HG02870 (cell line): ENCODE results near the gene ASPDH.
A peak's percentile ranks its signal among the peaks of the same experiment; 100 is the strongest.

Experiments used
- ATAC-seq: cut with Tn5 transposase; IDR thresholded peaks from one replicate; pipeline ENCODE4 v1.9.1; 2021; ENCODE audit warnings: mild to moderate bottlenecking, moderate library complexity; ENCODE audit not compliant: unreplicated experiment

Gene ASPDH

GRCh38 chr19:50516456-50516855 is 2.7 kb upstream of the ASPDH start:
- no peak for ATAC-seq

- no peak for ATAC-seq
Measured at GRCh38 chr19:50515168-50515561, 1.5 kb upstream of the ASPDH start.

DNA sequence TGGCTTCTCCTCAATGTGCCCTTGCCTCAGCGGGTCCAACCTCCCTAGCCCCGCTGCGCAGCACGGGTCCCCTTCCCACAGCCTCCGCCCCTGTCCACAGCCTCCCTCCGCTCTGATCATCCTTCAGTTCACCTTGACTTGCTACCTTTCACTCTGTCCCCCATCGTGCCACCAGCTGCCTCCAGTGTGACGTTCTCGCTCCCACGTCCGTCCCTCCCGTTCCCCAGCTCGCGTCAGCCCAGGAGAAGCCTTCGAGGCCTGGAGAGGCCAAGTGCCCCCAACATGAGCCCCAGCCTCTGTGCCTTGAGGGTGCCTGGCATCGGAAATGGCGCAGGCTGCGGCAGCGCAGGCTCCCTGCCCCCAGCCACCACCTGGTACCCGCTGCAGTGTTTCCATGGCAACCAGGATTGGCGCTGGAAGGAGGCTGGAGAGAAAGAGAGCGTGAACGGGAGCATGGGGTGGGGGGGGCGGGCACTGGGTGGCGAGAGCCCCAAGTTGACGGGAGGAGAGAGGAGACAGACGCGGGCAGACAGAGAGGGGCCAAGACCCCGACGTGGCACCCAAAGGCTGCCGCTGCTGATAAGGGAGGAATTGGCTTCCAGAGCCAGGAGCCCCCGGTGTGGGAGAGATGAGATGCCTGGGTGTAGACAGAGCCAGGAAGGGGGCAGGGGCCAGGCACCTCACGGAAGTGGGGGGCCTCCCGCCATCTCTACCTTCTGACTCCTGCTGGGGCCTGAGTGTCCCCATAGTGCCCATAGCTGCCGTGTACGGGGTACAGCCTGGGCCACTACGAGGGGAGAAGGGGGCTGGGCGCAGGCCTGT is 844 bp upstream of the ASPDH start:
- no peak for ATAC-seq

GRCh38 chr19:50512999-50513745 is 541 bp downstream of the ASPDH start:
- ATAC-seq = no peak

DNA sequence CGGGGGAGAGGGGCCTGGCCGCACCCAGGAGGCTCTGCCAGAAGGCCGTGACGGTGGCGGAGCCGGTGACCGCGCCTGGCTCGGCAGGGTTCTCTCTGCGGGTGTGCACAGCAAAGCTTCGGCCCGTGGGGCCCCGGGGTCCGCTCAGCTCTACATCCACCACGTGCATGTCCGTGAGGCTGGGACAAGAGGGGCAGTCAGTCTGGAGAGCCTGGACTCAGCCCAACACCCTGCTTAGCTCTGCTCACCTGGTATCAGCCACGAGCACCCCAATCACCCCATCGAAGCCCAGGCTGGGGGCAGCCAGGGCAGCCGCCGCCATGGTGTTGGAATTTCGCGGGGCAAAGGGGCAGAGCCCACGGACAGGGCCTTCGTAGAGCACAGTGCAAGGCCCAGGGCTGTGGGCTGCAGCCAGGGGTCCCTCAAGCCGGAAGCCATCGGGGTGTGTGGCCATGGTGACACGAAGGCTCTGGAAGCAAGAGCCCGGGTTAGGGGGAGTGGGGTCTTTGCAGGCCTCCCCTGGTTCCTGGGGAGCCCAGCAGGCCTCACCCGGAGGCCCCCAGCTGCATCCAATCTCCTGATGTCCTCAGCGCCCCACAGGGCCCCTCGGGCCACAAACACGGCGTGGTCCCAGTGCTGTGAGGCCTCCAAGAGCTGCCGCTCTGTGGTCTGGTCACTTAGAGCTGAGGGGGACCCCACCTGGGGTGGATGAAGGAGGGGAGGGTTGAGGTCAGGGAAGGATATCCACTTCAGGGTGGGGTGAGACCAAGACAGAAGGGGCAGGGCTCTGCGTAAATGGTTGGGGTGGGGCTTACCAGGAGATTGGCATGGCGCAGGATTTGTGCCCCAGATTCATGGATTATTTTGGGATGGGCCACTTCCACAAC is 1.4 kb downstream of the ASPDH start:
- no peak for ATAC-seq

DNA sequence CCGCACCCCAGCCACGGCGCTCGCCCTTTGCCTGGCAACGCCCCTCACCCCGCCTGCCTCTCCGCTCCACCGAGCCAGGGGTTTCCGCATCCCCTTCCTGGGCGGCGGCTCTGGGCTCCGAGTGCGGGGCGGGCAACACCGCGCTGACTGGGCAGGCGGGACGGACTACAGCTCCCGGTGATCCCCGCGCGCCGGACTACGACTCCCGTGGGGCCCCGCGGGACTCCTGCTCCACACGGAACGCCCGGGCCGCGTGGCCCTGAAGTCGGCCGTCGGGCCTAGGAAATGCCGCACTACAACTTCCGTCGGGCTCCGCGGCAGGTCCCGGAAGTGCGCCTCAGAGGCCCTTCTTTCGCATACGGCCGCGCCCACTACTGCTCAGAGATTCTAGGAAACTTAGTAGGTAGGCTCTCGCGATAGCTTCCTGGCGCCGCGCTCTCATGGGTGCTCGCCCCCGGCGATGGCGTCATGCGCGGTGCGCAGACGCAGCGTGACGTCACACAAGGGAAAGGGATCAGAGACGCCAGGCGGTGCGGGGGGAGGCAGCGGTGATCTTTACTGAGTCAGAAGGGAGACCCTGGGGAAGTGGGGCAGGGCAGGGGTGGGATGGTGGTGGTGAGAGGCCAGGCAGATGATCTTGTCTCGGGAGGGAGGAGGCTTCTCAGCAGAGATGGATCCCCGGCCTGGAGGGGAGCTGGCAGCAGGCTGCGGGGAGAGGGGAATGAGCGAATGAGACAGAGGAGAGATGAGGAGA is 2.5 kb downstream of the ASPDH start, which contains the start of gene JOSD2:
TSS of gene JOSD2 (minus strand) at position 123 of the 754 bp plus-strand sequence. CDS start 760 bp downstream, outside the sequence.
- peak; percentile 79 for ATAC-seq

DNA sequence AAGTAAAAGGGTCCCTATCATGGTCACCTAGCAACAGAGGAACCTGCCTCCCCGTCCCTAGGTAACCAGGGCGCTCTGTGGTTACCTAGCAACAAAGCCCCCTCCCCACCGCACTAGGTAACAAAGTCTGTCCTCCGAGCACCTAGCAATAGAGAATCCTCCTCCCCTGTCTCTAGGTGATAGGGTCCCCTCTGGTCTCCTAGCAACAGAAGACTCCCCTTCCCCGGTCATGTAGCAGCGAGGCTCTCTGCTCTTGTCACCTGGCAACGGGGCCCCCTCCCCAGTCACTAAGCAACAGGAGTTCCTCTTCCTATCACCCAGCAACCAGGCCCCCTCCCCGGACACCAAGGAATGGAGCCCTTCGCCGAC is 3.0 kb downstream of the ASPDH start:
- no peak for ATAC-seq

DNA sequence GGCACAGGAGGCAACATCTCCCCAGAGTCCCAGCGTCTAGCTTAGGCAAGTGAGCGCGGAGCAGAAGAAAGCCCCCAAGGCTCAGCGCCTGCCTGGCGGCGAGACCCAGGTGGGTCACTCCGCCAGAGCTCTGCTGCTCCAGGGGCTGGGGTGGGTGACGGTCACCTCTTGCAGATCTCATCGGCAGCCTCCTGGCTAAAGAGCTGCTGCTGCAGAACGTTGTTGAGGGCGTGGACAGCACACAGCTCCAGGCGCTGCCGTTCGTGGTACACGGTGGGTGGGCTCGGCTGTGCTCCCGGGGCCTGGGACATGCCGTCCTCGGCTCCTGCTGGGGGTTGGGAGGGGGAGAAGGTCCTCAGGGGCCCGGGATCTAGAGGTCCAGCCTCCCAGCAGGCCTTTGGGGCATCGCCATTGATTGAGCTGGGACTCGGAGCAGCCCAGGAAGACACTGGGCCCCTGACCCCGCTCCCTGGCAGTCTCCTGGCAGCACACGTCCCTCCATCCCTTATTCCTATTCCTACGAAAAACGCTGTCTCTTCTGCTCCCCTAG is 3.5 kb downstream of the ASPDH start:
- ATAC-seq = no peak

GRCh38 chr19:50509366-50509765 is 4.3 kb downstream of the ASPDH start:
- ATAC-seq = no peak

DNA sequence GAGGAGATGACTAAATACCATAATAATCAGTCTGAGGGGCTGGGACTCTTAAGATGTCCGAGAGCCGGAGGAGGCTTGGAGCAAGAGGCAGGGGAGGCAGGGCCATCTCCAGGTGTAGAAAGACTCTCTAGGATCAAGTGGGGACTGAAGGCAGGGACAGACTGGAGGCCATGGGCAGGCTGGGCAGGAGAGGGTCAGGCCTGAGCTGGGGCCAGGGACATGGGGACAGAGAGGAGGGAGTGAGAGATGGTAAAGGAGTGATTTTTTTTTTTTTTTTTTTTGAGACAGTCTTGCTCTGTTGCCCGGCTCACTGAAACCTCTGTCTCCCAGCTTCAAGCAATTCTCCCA is 4.9 kb downstream of the ASPDH start:
- ATAC-seq = no peak

DNA sequence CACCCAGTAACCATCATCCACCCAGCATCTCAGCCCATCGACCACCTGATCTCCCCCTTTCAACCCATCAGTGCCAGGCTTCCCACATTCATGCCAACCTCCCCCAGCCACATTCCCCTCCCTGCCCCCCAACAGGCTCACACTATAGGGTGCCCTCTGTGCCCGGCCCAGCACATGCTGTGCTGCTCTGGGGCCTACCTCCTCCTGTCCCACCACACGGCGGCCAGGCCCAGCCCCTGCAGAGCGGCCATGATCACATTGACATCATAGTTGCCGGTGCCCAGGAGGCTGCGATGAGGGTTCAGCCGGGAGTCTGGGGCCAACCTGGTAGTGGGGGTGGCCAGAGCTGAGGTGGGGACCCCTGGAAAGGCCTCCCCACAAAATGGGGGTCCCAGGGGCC is 6.3 kb downstream of the ASPDH start:
- no peak for ATAC-seq

- no peak for ATAC-seq
Measured at GRCh38 chr19:50506700-50507099, 7.0 kb downstream of the ASPDH start.

DNA sequence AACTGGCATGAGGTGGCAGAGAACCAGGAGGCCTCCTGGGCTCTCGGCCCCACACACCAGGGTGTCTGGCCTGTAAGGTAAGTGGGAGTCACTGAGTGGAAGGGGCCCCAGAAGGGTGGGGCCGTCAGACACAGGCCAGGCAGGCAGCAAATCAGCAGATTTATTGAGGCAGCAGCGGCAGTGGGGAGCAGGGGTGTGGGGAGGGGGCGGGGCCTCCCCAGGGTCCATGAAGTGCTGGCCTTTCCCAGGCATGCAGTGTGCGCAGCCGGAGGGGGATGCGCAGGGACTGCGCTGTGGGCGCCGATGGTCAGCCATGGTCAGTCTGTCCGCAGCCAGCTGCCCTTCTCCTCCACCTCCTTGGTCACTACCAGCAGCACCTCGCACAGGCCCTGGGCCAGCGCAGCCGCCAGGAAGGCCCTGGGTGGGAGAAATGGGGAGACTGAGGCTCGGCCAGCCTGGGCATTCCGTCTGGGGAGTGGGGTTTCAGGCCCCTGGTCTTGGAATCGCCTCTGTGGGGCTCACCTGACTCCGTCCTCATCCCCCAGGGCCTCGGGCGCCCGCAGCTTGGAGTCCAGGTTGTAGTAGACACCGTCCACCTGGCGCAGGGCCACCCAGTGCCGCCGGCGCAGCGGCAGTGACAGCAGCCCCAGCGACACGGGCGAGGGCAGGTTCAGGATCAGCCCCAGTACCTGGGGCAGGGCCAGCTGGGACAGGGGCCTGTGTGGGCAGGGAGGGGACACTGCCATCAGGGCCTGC is 7.7 kb downstream of the ASPDH start:
- no peak for ATAC-seq

DNA sequence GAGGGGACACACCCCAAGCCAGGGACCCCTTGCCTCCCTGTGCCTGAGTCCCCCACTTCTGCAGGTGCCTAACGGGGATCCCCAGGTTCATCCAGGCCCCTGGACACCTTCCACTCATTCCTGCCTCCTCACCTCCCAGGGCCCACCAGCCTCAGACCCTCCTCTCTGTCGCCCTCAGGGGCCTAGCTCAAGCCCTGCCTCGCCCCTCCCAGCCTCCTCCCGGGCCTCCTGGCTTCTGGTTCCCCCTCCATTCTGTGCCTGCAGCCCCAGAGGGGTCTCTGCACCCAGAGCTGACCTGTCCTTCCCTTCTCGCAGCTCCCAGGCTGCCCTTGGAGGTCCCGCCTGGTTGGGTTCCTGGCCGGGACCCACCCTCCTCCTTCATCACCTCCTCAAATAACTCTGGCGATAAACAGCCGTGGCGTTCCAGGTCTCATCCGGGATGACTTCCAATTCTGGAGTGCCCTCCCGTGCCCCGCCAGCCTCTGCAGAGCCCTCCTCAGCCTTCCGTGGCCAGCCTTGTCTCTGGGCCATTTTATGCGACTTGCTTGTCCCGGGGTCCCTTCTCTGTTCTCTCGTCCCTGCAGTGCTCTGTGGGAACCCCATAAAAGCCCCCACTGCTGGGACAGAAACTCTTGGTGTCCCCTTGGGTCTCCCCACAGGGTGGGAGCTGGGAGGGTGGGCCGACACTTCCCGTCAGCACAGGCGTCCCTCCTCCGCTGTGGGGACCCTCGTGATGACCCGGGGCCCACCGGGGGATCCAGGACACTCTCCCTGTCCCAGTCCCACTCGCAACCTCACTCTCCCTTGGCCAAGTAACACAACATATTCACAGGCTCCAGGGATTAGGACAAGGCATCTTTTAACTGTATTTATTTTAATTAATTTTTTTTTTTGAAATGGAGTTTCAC is 11.9 kb downstream of the ASPDH start:
- no peak for ATAC-seq

DNA sequence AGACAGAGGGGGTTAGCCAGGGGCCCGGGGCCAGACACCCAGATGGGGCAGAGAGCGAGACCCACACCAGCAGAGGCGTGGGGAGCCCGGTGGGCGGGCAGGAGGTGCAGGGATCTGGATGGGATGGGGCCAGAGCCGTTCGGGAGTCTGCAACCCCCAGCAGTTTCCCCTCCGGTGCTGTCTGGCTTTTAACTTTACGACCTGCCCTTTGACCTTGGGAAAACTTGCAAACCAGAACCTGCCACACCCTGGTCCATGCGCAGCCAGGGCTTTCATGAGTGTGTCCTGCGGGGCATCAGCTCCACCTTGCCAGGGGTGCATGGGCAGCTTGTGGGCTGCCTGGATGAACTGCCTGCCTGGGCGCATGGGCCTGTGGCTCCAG is 12.5 kb downstream of the ASPDH start:
- no peak for ATAC-seq

GRCh38 chr19:50500753-50501151 is 13.0 kb downstream of the ASPDH start:
- no peak for ATAC-seq

DNA sequence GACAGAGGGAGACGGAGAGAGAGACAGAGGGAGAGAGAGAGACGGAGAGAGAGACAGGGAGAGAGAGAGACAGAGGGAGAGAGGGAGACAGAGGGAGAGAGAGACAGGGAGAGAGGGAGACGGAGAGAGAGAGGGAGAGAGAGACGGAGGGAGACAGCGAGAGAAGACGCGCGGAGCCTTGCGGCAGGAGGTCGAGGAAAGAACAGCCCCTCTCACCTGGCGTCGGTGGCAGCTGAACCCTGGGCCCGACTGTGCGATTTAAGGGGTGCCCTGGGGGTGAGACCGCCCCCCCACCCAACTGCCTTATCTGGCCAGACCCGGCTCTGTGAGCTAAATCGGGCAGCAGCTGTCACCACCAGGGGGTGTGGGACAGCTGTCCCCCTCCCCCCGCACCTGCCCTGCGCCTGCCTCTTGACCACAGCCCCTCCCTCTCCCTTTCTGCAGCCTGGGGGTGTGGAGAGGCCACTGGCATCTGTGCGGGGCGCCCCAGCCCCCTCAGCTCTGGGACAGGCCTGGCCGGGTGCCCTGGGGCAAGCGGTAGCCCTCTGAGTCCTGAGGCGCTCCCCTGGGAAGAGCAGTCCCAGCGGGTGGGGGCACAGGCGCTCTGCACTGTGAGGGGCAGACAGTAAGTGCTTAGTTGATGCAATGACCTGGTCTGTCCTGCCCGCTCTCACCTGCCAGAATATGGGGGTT is 13.5 kb downstream of the ASPDH start:
- no peak for ATAC-seq
